ENCODE data around the gene FLRT1. TPM values are rescaled to one million over a fixed set of nuclear protein-coding genes. Genes with fewer than 3 reads are reported as not detected.

The FLRT1 gene
- not detected for total RNA-seq

GRCh38 chr11:64035576-64035975 lies at the start of gene FLRT1:
Gene FLRT1, plus strand, starts transcription at chr11:64035931. Its CDS starts 80,337 bp downstream, at chr11:64116268.
- CTCF ChIA-PET: no interaction called here
- POLR2A ChIA-PET: no interaction called here

GRCh38 chr11:63986156-63986931 lies 49.4 kb upstream of the FLRT1 start, which contains the start of gene OTUB1:
Gene OTUB1, plus strand, starts transcription at chr11:63986438. Its CDS starts 19 bp downstream, at chr11:63986457.
- ChIA-PET POLR2A (no interaction called here), CTCF (interaction anchor here (1.0 to 4.8 kb wide), 5 partner anchors 12 to 163 kb away, joined by 3 to 29 read pairs (median 4); partner anchors contain the start of gene COX8A)

GRCh38 chr11:63986932-63987513 lies 48.7 kb upstream of the FLRT1 start:
- CTCF ChIA-PET: interaction anchor here (4.8 kb wide), 1 partner anchor 14 kb away, joined by 29 read pairs; no protein-coding TSS in a partner anchor

DNA sequence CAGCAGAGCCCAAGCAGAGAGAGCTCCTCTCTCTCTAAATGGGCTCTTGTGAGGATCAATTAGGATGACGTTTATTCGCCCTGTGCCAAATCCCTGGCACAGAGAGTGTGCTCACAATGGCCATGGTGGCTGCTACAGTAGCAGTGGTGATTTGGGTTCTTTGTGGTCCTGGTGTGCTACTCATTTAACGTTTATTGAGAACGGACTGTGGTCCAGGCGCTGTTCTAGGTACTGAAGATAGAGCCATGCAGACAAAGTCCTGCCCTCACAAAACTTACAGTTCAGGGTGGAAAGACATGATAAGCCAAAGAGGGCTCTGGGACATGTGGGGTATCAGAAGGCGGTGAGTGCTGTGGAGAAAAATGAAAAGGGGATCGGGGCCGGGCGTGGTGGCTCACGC lies 44.2 kb upstream of the FLRT1 start:
- POLR2A ChIA-PET: interaction anchor here (1.1 kb wide), 1 partner anchor 193 kb away, joined by 3 read pairs; no protein-coding TSS in a partner anchor
- CTCF ChIA-PET: interaction anchor here (1.0 to 4.8 kb wide), 3 partner anchors 9 to 157 kb away, joined by 3 to 29 read pairs (median 3); no protein-coding TSS in a partner anchor

More at GRCh38 chr11:63986932-63987513, 48.7 kb upstream of the FLRT1 start:
- POLR2A ChIA-PET: no interaction called here

DNA sequence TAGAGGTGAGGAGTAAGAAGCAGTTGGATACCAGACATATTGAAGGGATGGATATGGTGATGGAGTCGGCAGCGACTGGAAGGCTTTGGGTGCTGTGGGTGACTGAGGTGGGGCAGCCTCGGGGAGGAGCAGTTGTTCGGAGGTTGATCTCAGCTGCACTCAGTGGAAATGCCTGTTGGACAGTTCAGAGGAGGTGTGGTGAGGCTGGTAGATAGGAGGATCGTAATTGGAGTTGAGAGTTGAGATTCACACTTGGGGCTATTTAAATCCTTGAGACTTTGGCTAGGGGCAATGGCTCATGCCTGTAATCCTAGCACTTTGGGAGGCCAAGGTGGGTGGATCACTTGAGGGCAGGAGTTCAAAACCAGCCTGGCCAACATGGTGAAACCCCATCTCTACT lies 42.6 kb upstream of the FLRT1 start:
- ChIA-PET CTCF (no interaction called here), POLR2A (no interaction called here)

DNA sequence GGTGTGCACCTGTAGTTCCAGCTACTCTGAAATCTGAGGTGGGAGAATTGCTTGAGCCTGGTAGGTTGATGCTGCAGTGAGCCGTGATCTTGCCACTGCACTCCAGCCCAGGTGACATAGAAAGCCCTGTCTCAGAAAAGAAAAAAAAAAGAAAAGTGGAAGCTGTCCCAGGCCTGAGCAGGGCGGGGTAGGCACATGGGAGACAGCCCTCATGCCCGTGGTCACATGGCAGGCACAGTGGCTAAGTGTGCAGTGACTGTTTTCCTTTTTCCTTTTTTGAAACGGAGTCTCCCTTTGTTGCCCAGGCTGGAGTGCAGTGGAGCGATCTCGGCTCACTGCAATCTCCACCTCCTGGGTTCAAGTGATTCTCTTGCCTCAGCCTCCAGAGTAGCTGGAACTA lies 41.7 kb upstream of the FLRT1 start:
- ChIA-PET CTCF (interaction anchor here (0.6 kb wide), 1 partner anchor 32 kb away, joined by 3 read pairs; no protein-coding TSS in a partner anchor), POLR2A (no interaction called here)

GRCh38 chr11:63996512-63996911 lies 39.2 kb upstream of the FLRT1 start:
- ChIA-PET POLR2A (no interaction called here), CTCF (interaction anchor here (0.5 to 1.0 kb wide), 2 partner anchors 161 to 200 kb away, joined by 3 to 4 read pairs; no protein-coding TSS in a partner anchor)

DNA sequence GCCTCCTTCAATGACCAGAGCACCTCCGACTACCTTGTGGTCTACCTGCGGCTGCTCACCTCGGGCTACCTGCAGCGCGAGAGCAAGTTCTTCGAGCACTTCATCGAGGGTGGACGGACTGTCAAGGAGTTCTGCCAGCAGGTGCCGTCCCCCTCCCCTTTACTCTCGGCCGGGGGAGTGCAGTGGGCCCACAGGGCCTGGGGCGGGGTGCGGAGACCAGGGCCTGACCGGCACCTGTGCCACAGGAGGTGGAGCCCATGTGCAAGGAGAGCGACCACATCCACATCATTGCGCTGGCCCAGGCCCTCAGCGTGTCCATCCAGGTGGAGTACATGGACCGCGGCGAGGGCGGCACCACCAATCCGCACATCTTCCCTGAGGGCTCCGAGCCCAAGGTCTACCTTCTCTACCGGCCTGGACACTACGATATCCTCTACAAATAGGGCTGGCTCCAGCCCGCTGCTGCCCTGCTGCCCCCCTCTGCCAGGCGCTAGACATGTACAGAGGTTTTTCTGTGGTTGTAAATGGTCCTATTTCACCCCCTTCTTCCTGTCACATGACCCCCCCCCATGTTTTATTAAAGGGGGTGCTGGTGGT lies 38.5 kb upstream of the FLRT1 start:
- ChIA-PET CTCF (interaction anchor here (3.7 kb wide), 1 partner anchor 155 kb away, joined by 32 read pairs; no protein-coding TSS in a partner anchor), POLR2A (no interaction called here)

- CTCF ChIA-PET: interaction anchor here (0.6 to 3.7 kb wide), 2 partner anchors 68 to 154 kb away, joined by 4 to 32 read pairs; no protein-coding TSS in a partner anchor
- POLR2A ChIA-PET: no interaction called here
Observed at GRCh38 chr11:63997801-63998337, 37.9 kb upstream of the FLRT1 start.

- ChIA-PET CTCF (interaction anchor here (1.9 to 5.7 kb wide), 4 partner anchors 17 to 162 kb away, joined by 7 to 51 read pairs (median 21); no protein-coding TSS in a partner anchor), POLR2A (no interaction called here)
Observed at GRCh38 chr11:63998558-63999348, 37.0 kb upstream of the FLRT1 start.

DNA sequence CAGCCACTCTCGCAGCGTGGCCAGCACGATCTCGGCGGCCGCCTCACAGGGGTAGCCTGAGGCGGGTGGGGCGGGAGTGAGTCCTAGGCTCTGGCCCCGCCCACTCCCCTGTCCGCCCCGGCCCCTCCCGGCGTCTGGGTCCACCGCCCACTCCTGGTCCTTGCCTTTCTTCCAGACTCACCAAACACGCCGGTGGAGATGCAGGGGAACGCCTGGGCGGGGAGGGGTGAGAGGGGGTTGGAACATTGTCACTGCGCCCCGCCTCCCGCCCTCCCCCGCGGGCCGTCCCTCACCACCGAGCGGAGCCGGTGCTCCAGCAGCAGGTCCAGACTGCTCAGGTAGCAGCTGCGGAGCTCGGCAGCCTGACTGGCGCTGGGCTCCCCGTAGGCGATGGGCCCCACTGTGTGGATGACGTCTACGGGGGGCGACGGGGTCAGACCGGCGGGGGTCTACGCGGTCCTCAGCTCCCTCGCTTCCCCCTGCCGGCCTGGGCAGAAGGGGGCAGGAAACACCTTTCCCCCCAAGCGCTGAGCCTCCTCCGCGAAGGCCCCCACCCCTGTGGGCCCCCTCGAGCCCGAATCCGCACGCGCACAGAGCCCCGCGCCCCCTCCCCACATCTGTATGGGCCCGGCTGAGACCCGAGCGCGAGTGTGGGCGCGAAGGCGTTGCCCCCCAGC lies 36.2 kb upstream of the FLRT1 start:
- ChIA-PET CTCF (interaction anchor here (0.6 to 5.7 kb wide), 14 partner anchors 10 to 293 kb away, joined by 3 to 51 read pairs (median 6); partner anchors contain the start of genes COX8A and MACROD1), POLR2A (interaction anchor here (1.5 kb wide), 1 partner anchor 9 kb away, joined by 4 read pairs; no protein-coding TSS in a partner anchor)

GRCh38 chr11:64000026-64000739 lies 35.5 kb upstream of the FLRT1 start:
- POLR2A ChIA-PET: interaction anchor here (0.6 to 1.5 kb wide), 2 partner anchors 10 to 11 kb away, joined by 4 read pairs; no protein-coding TSS in a partner anchor

GRCh38 chr11:64000740-64001483 lies 34.8 kb upstream of the FLRT1 start:
- ChIA-PET CTCF (interaction anchor here (0.6 to 5.7 kb wide), 23 partner anchors 12 to 360 kb away, joined by 3 to 51 read pairs (median 5); partner anchors contain the start of genes CATSPERZ, MACROD1 and OTUB1), POLR2A (interaction anchor here (0.6 to 1.5 kb wide), 3 partner anchors 11 to 56 kb away, joined by 4 read pairs; no protein-coding TSS in a partner anchor)

More at GRCh38 chr11:64000026-64000739, 35.5 kb upstream of the FLRT1 start:
- CTCF ChIA-PET: interaction anchor here (0.6 to 5.7 kb wide), 26 partner anchors 11 to 360 kb away, joined by 3 to 51 read pairs (median 4); partner anchors contain the start of genes CATSPERZ, COX8A, MACROD1 and OTUB1

GRCh38 chr11:64001484-64002420 lies 34.0 kb upstream of the FLRT1 start:
- CTCF ChIA-PET: interaction anchor here (0.8 to 5.7 kb wide), 13 partner anchors 11 to 183 kb away, joined by 3 to 51 read pairs (median 6); partner anchors contain the start of gene OTUB1

More at GRCh38 chr11:64001484-64002420, 34.0 kb upstream of the FLRT1 start:
- POLR2A ChIA-PET: interaction anchor here (0.7 to 1.1 kb wide), 2 partner anchors 55 to 165 kb away, joined by 3 to 4 read pairs; partner anchors contain the start of gene MACROD1

All from activated CD8-positive, alpha-beta memory T cell treated with anti-CD3 and anti-CD28 coated beads for 36 hours (primary cell).